NCI-H2227 treated with DMSO at 0.1 percent for 48 hours (cell line): ENCODE results near the gene NAB1.
"Not testable (repeated sequence)": the region's sequence is repeated elsewhere in the genome, so short reads cannot be mapped to it uniquely, and the experiment has no call there.

Experiments
- DNase-seq: peaks from one replicate; lab custom pipeline; 2025; lab: John Stamatoyannopoulos, UW

Gene NAB1

GRCh38 chr2:190649035-190649797, at the start of gene NAB1:
Gene NAB1, plus strand, starts transcription at chr2:190649083. Its CDS starts 10,094 bp downstream, at chr2:190659177.
- DNase-seq: peak; percentile 91

- no peak for DNase-seq
Observed at GRCh38 chr2:190599546-190600220, 49.2 kb upstream of the NAB1 start.

- DNase-seq: no peak
Observed at GRCh38 chr2:190600293-190601103, 48.4 kb upstream of the NAB1 start.

GRCh38 chr2:190603374-190603773, 45.5 kb upstream of the NAB1 start:
- DNase-seq: no peak

- no peak for DNase-seq
Observed at GRCh38 chr2:190607014-190607597, 41.8 kb upstream of the NAB1 start.

- DNase-seq: peak; percentile 58
Observed at GRCh38 chr2:190607657-190608357, 41.1 kb upstream of the NAB1 start.

GRCh38 chr2:190608863-190609262, 40.0 kb upstream of the NAB1 start:
- not testable (repeated sequence) for DNase-seq

- not testable (repeated sequence) for DNase-seq
Observed at GRCh38 chr2:190609397-190609796, 39.5 kb upstream of the NAB1 start.

- not testable (repeated sequence) for DNase-seq
Observed at GRCh38 chr2:190610528-190610927, 38.4 kb upstream of the NAB1 start.

- peak; percentile 30 for DNase-seq
Observed at GRCh38 chr2:190615555-190616200, 33.2 kb upstream of the NAB1 start.

- no peak for DNase-seq
Observed at GRCh38 chr2:190618030-190618429, 30.9 kb upstream of the NAB1 start.

- no peak for DNase-seq
Observed at GRCh38 chr2:190625691-190626090, 23.2 kb upstream of the NAB1 start.

GRCh38 chr2:190626641-190627210, 22.2 kb upstream of the NAB1 start:
- no peak for DNase-seq

- peak; percentile 89 for DNase-seq
Observed at GRCh38 chr2:190627448-190628412, 21.2 kb upstream of the NAB1 start.

- no peak for DNase-seq
Observed at GRCh38 chr2:190628591-190629319, 20.1 kb upstream of the NAB1 start.

- DNase-seq: no peak
Observed at GRCh38 chr2:190634381-190634780, 14.5 kb upstream of the NAB1 start.

GRCh38 chr2:190635781-190636180, 13.1 kb upstream of the NAB1 start:
- DNase-seq: no peak

- no peak for DNase-seq
Observed at GRCh38 chr2:190636361-190636760, 12.5 kb upstream of the NAB1 start.

- peak; percentile 64 for DNase-seq
Observed at GRCh38 chr2:190637281-190637734, 11.6 kb upstream of the NAB1 start.
